ENCODE measurements around the gene MBD3L2B. TPM values are rescaled to one million over a fixed set of nuclear protein-coding genes. Genes with fewer than 3 reads are reported as not detected.

The MBD3L2B gene
- total and polyA plus RNA-seq, 9 of the 15 experiments (the other 6 are each of a cell fraction or from before 2014, with no cell fraction given), result not detected

DNA sequence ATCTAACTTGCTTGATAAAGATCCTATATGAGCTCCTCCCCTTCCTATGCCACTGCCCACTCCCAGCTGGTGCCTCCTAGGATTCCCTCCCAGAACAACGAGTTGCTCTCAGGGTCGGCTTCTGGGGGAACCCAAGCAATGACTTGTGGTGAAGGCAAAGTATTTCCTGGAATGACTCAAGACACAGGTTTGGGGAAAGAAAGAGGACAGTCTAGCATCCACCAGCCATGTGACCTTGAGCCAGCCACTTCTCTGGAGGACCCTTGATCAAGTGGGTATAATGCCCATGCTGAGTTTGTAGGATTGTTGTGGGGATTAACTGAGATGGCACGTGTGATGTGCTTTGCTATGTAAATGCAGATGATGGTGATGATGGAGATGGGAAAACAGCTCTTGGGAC is 33.0 kb downstream of the MBD3L2B start:
- ATAC-seq, result no peak
- H2AFZ ChIP-seq (ENCODE audit: low read depth, low read length), result no peak overlapping the region
- no peaks in the 10 kb centered on the region for H3K4me1 ChIP-seq (replicated peaks in 1 of 2; ENCODE audit: control insufficient read depth in 2 of 2, insufficient read depth in 2 of 2, low read length in 2 of 2)
- in situ Hi-C loops (cut with MboI) (no loop called here), intact Hi-C loops (cut with micrococcal nuclease) (no loop called here)
- FAIRE-seq, result no peak
- no peak overlapping the region for H3K4me3 ChIP-seq
- DNase-seq (ENCODE audit: extremely low read depth in 1 of 4, low spot score in 3 of 4), result no peak
- ChIA-PET POLR2A (interaction anchor here (1.1 to 1.5 kb wide), 2 partner anchors 10 to 17 kb away, joined by 3 to 4 read pairs; no protein-coding TSS in a partner anchor), CTCF (ENCODE audit: low intra/inter-chr PET ratio) (no interaction called here)
- H3K79me2 ChIP-seq (ENCODE audit: control insufficient read depth, insufficient read depth, low read length), result no peaks in the 10 kb centered on the region
- TF ChIP-seq HDGF (IDR thresholded peaks at IDR 0.05) (no peak), HNRNPL (IDR thresholded peaks at IDR 0.05; ENCODE audit: low read depth, low read length) (no peak), RBM14 (IDR thresholded peaks at IDR 0.05; ENCODE audit: borderline replicate concordance, insufficient read depth, low read depth, low read length) (no peak), POU5F1 (IDR thresholded peaks at IDR 0.05; ENCODE audit: borderline replicate concordance, low read depth, low read length, partially characterized antibody) (no peak), ZNF212 (CRISPR knock-in tag; IDR thresholded peaks at IDR 0.05) (no peak), BCOR (IDR thresholded peaks at IDR 0.05) (no peak)
- TF ChIP-seq, protein P1, sequence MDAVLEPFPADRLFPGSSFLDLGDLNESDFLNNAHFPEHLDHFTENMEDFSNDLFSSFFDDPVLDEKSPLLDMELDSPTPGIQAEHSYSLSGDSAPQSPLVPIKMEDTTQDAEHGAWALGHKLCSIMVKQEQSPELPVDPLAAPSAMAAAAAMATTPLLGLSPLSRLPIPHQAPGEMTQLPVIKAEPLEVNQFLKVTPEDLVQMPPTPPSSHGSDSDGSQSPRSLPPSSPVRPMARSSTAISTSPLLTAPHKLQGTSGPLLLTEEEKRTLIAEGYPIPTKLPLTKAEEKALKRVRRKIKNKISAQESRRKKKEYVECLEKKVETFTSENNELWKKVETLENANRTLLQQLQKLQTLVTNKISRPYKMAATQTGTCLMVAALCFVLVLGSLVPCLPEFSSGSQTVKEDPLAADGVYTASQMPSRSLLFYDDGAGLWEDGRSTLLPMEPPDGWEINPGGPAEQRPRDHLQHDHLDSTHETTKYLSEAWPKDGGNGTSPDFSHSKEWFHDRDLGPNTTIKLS (IDR thresholded peaks at IDR 0.05; ENCODE audit: borderline replicate concordance, low read depth), result no peak
- TF ChIP-seq, protein P2, sequence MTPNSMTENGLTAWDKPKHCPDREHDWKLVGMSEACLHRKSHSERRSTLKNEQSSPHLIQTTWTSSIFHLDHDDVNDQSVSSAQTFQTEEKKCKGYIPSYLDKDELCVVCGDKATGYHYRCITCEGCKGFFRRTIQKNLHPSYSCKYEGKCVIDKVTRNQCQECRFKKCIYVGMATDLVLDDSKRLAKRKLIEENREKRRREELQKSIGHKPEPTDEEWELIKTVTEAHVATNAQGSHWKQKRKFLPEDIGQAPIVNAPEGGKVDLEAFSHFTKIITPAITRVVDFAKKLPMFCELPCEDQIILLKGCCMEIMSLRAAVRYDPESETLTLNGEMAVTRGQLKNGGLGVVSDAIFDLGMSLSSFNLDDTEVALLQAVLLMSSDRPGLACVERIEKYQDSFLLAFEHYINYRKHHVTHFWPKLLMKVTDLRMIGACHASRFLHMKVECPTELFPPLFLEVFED (CRISPR knock-in tag; conservative IDR thresholded peaks at IDR 0.05), result no peak
- no peak overlapping the region for H3K9ac ChIP-seq (ENCODE audit: insufficient read depth in 1 of 2, low read depth in 2 of 2, low read length in 2 of 2)
- H3K27ac ChIP-seq (ENCODE audit: extremely low read depth, low read depth, low read length), result no peak overlapping the region
- no TSS peak for BruUV-seq (replicated peaks)
- no peaks in the 10 kb centered on the region for H4K20me1 ChIP-seq (replicated peaks; ENCODE audit: control insufficient read depth, insufficient read depth, low read length)
- no peaks in the 10 kb centered on the region for H3K9me1 ChIP-seq (ENCODE audit: control insufficient read depth, insufficient read depth, low read length)
- H3K27me3 ChIP-seq (ENCODE audit: control insufficient read depth in 2 of 2, insufficient read depth in 2 of 2, low read length in 2 of 2), result peaks cover 0 to 21% of the 10 kb centered on the region in 2 experiments; a peak in 2 of 5 replicates
- 0% methylated on average over 3 of the region's 3 CpGs for WGBS (ENCODE audit: insufficient coverage, low coverage, missing lambda C conversion rate)
- no peak overlapping the region for H3K4me2 ChIP-seq (ENCODE audit: insufficient read depth, low read length)
- H3K36me3 ChIP-seq (ENCODE audit: control insufficient read depth, insufficient read depth, low read length), result no peaks in the 10 kb centered on the region
- H3K9me3 ChIP-seq (replicated peaks; ENCODE audit: control insufficient read depth, insufficient read depth, low read depth, low read length), result peaks cover 1% of the 10 kb centered on the region; the same call in 1 of the 2 replicates
